Thymus (tissue), 11 donors: ENCODE results near the gene MYL11. TPM values are rescaled to one million over a fixed set of nuclear protein-coding genes. Genes with fewer than 3 reads are reported as not detected.
A peak's percentile ranks its signal among the peaks of the same experiment; 100 is the strongest.

Source experiments
- DNase-seq, 9 donors: peaks; one replicate each; pipeline ENCODE4 v3.0.0-alpha.2; 2013; ENCODE audit warnings: low spot score in 9 of 9, low read depth in 6 of 9, missing footprints in 1 of 9
- H3K27ac ChIP-seq, 2 donors: one replicate each; pipeline ENCODE4 v1.5.1; 2013; ENCODE audit warnings: control low read depth in 1 of 2, low read depth in 1 of 2, low read length in 1 of 2, mild to moderate bottlenecking in 1 of 2, moderate library complexity in 1 of 2
- H3K27me3 ChIP-seq, 2 donors: one replicate each; pipeline ENCODE4 v1.5.1; 2013; ENCODE audit warnings: low read length in 1 of 2; ENCODE audit not compliant: control insufficient read depth in 2 of 2, insufficient read depth in 1 of 2
- H3K36me3 ChIP-seq, 2 donors: one replicate each; pipeline ENCODE4 v1.5.1; 2013; ENCODE audit warnings: low read length in 1 of 2, mild to moderate bottlenecking in 1 of 2, moderate library complexity in 1 of 2; ENCODE audit not compliant: control insufficient read depth in 2 of 2, insufficient read depth in 2 of 2
- H3K4me1 ChIP-seq, 2 donors: one replicate each; pipeline ENCODE4 v1.5.1; 2013; ENCODE audit warnings: low read length in 2 of 2; ENCODE audit not compliant: control insufficient read depth in 2 of 2, insufficient read depth in 2 of 2
- H3K4me3 ChIP-seq, 2 donors: one replicate each; pipeline ENCODE4 v1.5.1; 2013; ENCODE audit warnings: low read length in 2 of 2, control low read depth in 1 of 2, mild to moderate bottlenecking in 1 of 2
- H3K9me3 ChIP-seq, 2 donors: one replicate each; pipeline ENCODE4 v1.5.1; 2013; ENCODE audit warnings: low read length in 1 of 2, mild to moderate bottlenecking in 1 of 2; ENCODE audit not compliant: control insufficient read depth in 2 of 2, insufficient read depth in 1 of 2
- WGBS: extraction: QIAGEN DNeasy Blood & Tissue Kit; methylation state at CpG from one replicate; pipeline ENCODE4 v1.1.7; 2013; 5-methylcytosine and 5-hydroxymethylcytosine counted together
- polyA plus RNA-seq: library from polyadenylated mRNA; stranded (reverse); fragments of 200-250 nt; gene quantifications from one replicate; pipeline ENCODE4 v1.2.3, GENCODE V29; 2013
- total RNA-seq: library from RNA; stranded (reverse); fragments of 120-200 nt; gene quantifications from one replicate; pipeline ENCODE4 v1.2.4, GENCODE V29; 2013
- donor health status: healthy.

MYL11 gene
- total and polyA plus RNA-seq, 2 donors = 11.7 to 12.5 TPM

DNA sequence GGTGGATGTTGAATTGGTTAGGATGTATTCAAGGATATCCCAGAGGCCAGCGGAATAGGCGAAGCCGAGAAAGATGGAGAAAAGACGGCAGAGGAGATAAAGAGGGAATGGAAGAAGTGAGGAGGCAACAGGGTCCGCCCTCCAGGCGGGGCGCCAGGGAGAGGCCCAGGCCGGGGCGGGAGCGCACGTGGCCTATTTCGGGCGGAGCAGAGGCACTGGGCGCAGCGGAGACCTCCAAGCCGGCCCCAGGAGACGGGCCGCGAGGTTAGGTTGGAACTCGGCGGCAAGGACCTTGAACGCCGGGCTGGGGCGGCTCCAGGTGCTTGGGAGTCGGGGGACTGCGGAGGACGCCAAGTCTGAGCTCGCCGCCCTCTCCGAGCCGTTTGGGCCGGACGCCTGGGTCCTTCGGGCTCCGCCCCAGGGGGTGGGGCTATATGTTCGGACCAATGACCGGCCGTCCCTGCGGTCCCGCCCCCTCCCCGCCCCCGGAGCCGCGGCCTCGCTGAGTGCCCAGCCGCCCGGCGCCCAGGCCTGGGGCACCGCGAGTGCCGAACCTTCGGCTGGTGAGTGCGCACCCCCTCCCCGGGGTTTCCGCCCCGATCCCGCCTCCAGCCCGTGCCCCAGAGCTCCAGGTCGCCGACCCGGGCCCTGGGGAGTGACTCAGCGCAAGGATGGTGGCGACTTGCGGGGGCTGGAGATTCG, 32.7 kb downstream of the MYL11 start, which contains the start of gene ZNF771:
Gene ZNF771 (plus strand): TSS at position 505 of the 702 bp plus-strand sequence. CDS start 448 bp downstream, outside the sequence.
- Histone ChIP-seq H3K4me1 (peaks cover 9 to 25% of the 10 kb centered on the region in 2 donors), H3K9me3 (no peaks in the 10 kb centered on the region), H3K36me3 (peaks cover 3 to 13% of the 10 kb centered on the region in 2 donors), H3K4me3 (peak within 1 kb of the TSS; percentile 61 to 76), H3K27me3 (no peaks in the 10 kb centered on the region), H3K27ac (peak within 1 kb of the TSS; percentile 53 to 87)
- DNase-seq = peak in 6 of 9 donors; percentile 64 to 87 (median 71)
- under 1% methylated on average over 65 of the region's 65 CpGs for WGBS

DNA sequence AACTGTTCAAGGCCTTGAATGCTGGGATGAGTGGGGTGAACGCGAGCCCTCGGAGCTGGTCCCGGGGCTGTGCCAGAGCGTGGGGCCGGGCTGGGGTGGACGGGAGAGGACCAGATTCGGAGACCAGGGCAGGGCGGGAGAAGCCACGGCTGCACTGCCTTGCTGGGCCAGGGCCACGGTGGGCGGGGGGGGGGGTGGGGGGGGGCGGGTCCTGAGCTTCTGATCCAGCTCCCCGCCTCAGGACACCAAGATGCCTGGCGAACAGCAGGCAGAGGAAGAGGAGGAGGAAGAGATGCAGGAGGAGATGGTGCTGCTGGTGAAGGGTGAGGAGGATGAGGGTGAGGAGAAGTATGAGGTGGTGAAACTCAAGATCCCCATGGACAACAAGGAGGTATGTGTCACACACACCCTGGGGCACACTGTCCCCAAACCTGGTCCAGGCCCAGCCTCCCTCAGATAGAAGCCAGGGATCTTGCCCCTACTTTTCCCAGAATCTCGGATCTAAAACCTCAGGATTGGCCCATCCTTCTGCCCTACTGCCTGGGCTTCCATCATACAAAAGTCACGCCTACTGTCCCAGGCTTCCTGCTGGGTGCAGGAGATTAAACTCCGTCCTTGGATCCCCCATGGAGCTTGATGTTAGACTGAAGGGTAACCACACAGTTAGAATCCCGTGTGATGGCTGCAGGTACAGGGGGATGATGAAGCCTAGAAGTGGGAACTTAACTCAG, 33.4 kb downstream of the MYL11 start:
- peak overlapping the region; percentile 61 to 76 for H3K4me3 ChIP-seq
- no peaks in the 10 kb centered on the region for H3K27me3 ChIP-seq
- peak overlapping the region in 1 of 2 donors; percentile 74 for H3K27ac ChIP-seq
- H3K4me1 ChIP-seq = peaks cover 9 to 25% of the 10 kb centered on the region in 2 donors
- H3K36me3 ChIP-seq = peaks cover 3 to 16% of the 10 kb centered on the region in 2 donors
- WGBS = 25% methylated on average over 18 of the region's 19 CpGs
- no peak for DNase-seq
- no peaks in the 10 kb centered on the region for H3K9me3 ChIP-seq

DNA sequence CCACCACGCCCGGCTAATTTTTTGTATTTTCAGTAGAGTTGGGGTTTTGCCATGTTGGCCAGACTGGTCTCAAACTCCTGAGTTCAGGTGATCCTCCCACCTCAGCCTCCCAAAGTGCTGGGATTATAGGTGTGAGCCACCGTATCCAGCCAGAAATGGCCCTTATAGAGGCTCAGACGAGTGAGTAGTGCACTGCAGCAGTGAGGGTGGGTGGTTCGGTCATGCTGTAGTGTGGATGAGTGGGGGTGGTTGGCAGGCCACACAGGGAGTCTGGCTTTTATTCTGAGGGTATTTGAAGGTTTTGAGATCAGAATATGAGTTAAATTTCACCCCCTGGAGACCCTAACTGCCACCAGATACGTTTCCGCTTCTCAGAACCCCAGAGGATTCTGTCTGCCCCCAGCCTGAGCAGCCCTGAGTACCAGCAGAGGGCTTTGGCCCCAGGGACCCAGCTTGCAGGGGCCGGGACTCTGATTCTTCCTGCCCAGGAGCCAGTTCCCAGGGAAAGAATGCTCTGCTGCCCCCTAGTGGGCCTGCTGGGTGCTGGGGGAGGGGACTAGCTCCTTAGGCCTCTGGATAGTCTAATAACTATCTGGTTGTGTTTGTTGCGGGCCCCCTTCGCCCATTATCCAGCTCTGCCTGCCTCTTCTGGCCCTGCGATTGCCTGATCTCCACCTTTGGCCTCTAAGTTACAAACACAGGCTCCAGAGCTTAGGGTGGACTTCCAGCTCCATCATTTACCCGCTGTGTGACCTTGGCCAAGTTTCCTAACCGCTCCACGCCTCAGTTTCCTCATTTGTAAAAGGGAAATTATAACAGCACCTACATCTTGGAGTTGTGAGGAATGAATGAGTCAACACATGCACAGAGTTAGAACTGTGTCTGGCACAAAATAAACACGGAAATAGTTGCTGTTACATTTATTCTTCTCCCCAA, 34.8 kb downstream of the MYL11 start:
- H3K4me3 ChIP-seq = no peak overlapping the region
- H3K9me3 ChIP-seq = no peaks in the 10 kb centered on the region
- peaks cover 3 to 20% of the 10 kb centered on the region in 2 donors for H3K36me3 ChIP-seq
- peak in 8 of 9 donors; percentile 65 to 93 (median 86) for DNase-seq
- WGBS = 65% methylated on average over 15 of the region's 15 CpGs
- H3K4me1 ChIP-seq = peaks cover 9 to 25% of the 10 kb centered on the region in 2 donors
- H3K27ac ChIP-seq = peak overlapping the region in 1 of 2 donors; percentile 10
- no peaks in the 10 kb centered on the region for H3K27me3 ChIP-seq

- 98% methylated on average over 6 of the region's 6 CpGs for WGBS
- H3K27ac ChIP-seq = no peak overlapping the region
- H3K4me1 ChIP-seq = peaks cover 11 to 16% of the 10 kb centered on the region in 2 donors
- H3K36me3 ChIP-seq = peaks cover 3 to 20% of the 10 kb centered on the region in 2 donors
- H3K27me3 ChIP-seq = no peaks in the 10 kb centered on the region
- H3K4me3 ChIP-seq = no peak overlapping the region
- DNase-seq = no peak
- H3K9me3 ChIP-seq = no peaks in the 10 kb centered on the region
Observed at GRCh38 chr16:30413112-30413806, 38.7 kb downstream of the MYL11 start.

- Histone ChIP-seq H3K27me3 (no peaks in the 10 kb centered on the region), H3K4me1 (peaks cover 9 to 18% of the 10 kb centered on the region in 2 donors), H3K9me3 (no peaks in the 10 kb centered on the region), H3K4me3 (no peak overlapping the region), H3K36me3 (peaks cover 3 to 20% of the 10 kb centered on the region in 2 donors), H3K27ac (no peak overlapping the region)
- no peak for DNase-seq
- 97% methylated on average over 5 of the region's 5 CpGs for WGBS
Observed at GRCh38 chr16:30414159-30414558, 39.6 kb downstream of the MYL11 start.

DNA sequence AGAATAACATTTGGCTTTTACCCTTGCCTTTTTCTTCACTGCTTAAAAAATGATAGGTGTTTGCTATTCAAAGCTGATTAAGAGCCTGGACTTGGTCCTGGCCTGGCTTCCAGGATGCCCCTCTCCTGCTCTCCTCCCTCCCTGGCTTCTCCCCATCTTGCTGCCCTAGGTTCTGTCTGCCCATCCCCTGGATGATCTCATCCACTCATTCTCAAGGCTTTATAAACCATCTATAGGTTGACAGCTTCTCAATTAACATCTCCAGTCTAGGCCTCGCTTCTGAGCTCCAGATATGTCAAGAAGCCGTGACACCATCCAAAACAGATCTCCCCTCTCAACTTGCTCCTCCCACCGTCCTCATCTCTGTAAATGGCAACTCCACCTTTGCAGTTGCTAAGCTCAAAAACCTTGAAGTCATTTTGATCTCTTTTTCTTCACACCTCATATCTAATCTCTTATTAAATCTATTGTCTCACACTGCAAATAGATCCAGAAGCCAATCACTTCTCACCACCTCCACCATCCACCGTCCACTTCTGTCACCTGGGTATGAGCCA, 41.5 kb downstream of the MYL11 start:
- Histone ChIP-seq H3K4me3 (no peak overlapping the region), H3K4me1 (peaks cover 6 to 11% of the 10 kb centered on the region in 2 donors), H3K27ac (no peak overlapping the region), H3K9me3 (no peaks in the 10 kb centered on the region), H3K36me3 (peaks cover 9 to 19% of the 10 kb centered on the region in 2 donors), H3K27me3 (no peaks in the 10 kb centered on the region)
- WGBS = 97% methylated on average over 4 of the region's 4 CpGs
- no peak for DNase-seq

DNA sequence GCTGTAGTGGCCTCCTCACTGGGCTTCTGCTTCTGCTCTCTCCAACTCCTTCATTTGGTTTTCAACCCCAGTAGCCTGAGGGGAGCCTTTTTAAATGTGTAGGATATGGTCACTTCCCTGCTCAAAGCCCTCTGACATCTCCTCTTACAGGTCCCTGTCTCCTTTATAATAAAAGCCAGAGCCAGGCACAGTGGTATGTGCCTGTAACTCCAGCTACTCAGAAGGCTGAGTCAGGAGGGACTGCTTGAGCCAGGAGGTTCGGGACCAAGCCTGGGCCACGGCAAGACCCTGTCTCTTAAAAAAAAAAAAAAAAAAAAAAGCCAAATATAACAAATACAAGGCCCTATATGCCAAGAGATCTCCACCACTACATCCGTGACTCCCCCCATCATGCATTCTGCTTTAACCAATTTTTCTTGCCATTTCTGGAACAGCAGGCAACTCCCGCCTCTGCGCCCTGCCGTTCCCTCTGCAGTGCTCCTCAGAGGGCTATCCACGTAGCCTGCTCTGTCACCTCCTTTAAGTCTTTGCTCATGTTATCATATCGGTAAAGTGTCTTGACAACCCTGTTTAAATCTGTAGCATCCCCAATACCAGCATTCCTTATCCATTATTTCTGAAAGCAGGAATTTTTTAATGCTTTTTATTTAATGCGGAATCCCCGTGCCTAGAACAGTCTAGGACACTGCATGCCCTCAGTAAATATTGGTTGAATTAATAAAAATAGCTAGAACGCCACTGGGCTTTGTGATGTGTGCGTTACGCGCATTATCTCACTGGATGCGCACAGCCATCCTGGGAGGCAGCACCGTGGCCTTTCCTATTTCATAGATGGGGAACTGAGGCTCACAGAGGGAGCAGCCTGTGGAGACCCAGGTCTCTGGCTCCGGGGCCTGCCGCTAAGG, 42.3 kb downstream of the MYL11 start:
- H3K27ac ChIP-seq = peak overlapping the region in 1 of 2 donors; percentile 87
- peaks cover 12 to 20% of the 10 kb centered on the region in 2 donors for H3K36me3 ChIP-seq
- no peaks in the 10 kb centered on the region for H3K9me3 ChIP-seq
- H3K27me3 ChIP-seq = no peaks in the 10 kb centered on the region
- peak overlapping the region; percentile 53 to 63 for H3K4me3 ChIP-seq
- peaks cover 6 to 11% of the 10 kb centered on the region in 2 donors for H3K4me1 ChIP-seq
- 79% methylated on average over 18 of the region's 18 CpGs for WGBS
- no peak for DNase-seq
